PC-3 (cell line): Measurements from ENCODE around the gene MMD.

Experiments
- EZH2 ChIP-seq: fragments of 300-600 bp; sonication (generic); IDR thresholded peaks from one replicate; pipeline ENCODE4 v1.6.1; 2017; ENCODE audit warnings: antibody characterized with exemption, mild to moderate bottlenecking, low read length; ENCODE audit not compliant: unreplicated experiment
- EZH2phosphoT487 ChIP-seq: fragments of 300-600 bp; sonication (generic); IDR thresholded peaks from 2 replicates; pipeline ENCODE4 v1.6.1; 2018; ENCODE audit warnings: mild to moderate bottlenecking, antibody characterized with exemption, low read length, borderline replicate concordance
- TF ChIP-seq, protein P1 (sequence below): fragments of 300-600 bp; sonication (generic); conservative IDR thresholded peaks from 2 replicates; pipeline ENCODE4 v1.5.1; 2017; ENCODE audit warnings: antibody characterized with exemption, low read depth, mild to moderate bottlenecking, low read length

DNA sequence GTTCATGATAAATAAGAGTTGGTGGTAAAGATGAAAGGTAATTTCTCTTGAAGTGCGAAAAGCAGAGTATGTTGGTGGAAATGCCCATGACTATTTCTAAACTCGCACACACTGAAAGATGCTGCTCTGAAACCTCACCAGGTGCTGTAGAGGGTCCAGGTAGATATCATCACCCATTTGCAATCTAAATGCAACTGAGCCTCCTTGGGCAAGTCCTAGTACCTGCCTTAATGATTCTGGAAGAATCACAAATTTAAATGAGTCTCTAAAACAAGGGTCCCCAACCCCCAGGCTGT is 5.9 kb upstream of the MMD start:
- TF ChIP-seq, protein P1, sequence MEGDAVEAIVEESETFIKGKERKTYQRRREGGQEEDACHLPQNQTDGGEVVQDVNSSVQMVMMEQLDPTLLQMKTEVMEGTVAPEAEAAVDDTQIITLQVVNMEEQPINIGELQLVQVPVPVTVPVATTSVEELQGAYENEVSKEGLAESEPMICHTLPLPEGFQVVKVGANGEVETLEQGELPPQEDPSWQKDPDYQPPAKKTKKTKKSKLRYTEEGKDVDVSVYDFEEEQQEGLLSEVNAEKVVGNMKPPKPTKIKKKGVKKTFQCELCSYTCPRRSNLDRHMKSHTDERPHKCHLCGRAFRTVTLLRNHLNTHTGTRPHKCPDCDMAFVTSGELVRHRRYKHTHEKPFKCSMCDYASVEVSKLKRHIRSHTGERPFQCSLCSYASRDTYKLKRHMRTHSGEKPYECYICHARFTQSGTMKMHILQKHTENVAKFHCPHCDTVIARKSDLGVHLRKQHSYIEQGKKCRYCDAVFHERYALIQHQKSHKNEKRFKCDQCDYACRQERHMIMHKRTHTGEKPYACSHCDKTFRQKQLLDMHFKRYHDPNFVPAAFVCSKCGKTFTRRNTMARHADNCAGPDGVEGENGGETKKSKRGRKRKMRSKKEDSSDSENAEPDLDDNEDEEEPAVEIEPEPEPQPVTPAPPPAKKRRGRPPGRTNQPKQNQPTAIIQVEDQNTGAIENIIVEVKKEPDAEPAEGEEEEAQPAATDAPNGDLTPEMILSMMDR: no peak
- TF ChIP-seq EZH2 (no peak), EZH2phosphoT487 (no peak)
